Transverse colon (tissue), 4 donors: Measurements from ENCODE around the gene CUZD1. TPM values are rescaled to one million over a fixed set of nuclear protein-coding genes. Genes with fewer than 3 reads are reported as not detected.

Experiments used
- DNase-seq: peaks from one replicate; pipeline ENCODE4 v3.0.0-alpha.2; 2019
- H3K27ac ChIP-seq, 4 donors: fragments of 200-600 bp; sonication (generic); 2 replicates each; pipeline ENCODE4 v1.5.1; 2016 to 2018; ENCODE audit warnings: inconsistent platforms in 4 of 4
- H3K27me3 ChIP-seq: fragments of 200-600 bp; sonication (generic); 2 replicates; pipeline ENCODE4 v1.5.1; 2017; ENCODE audit warnings: inconsistent platforms
- H3K36me3 ChIP-seq, 4 donors: fragments of 200-600 bp; sonication (generic); 2 replicates each; pipeline ENCODE4 v1.5.1; 2017 to 2019; ENCODE audit warnings: inconsistent platforms in 4 of 4
- H3K4me1 ChIP-seq, 4 donors: fragments of 200-600 bp; sonication (generic); 2 replicates each; pipeline ENCODE4 v1.5.1; 2017 to 2020; ENCODE audit warnings: inconsistent platforms in 4 of 4
- H3K4me3 ChIP-seq, 4 donors: fragments of 200-600 bp; sonication (generic); 1 replicate in 1 of 4; 2 replicates in 3 of 4; pipeline versions ENCODE4 v1.5.1 to v1.6.1; 2017 to 2019; ENCODE audit warnings: inconsistent platforms in 4 of 4
- H3K9me3 ChIP-seq, 2 donors: fragments of 200-600 bp; sonication (generic); 2 replicates each; pipeline ENCODE4 v1.5.1; 2017 to 2019; ENCODE audit warnings: inconsistent platforms in 2 of 2
- CTCF ChIP-seq, 5 experiments: fragments of 200-600 bp in 3 of 5; fragments of 450-650 bp in 2 of 5; sonication (generic) in 3 of 5; IDR thresholded peaks; 1 replicate in 2 of 5; 2 replicates in 3 of 5; pipeline ENCODE4 v1.5.1; 2016 to 2017; ENCODE audit warnings: antibody characterized with exemption in 5 of 5, inconsistent platforms in 3 of 5, mild to moderate bottlenecking in 2 of 5, moderate library complexity in 1 of 5
- EP300 ChIP-seq: sonication (generic); formaldehyde crosslinking; IDR thresholded peaks from one replicate; pipeline ENCODE4 v1.6.1; 2017; ENCODE audit warnings: antibody characterized with exemption, low read depth
- POLR2A ChIP-seq: fragments of 450-650 bp; IDR thresholded peaks from one replicate; pipeline ENCODE4 v1.6.1; 2016; ENCODE audit warnings: antibody characterized with exemption, mild to moderate bottlenecking, moderate library complexity
- POLR2AphosphoS5 ChIP-seq, 3 donors: sonication (generic); formaldehyde crosslinking; IDR thresholded peaks; one replicate each; pipeline ENCODE4 v1.6.1; 2016; ENCODE audit warnings: antibody characterized with exemption in 3 of 3
- WGBS, 2 donors: methylation state at CpG; one replicate each; pipeline ENCODE4 v1.1.5; 2018; ENCODE audit warnings: low coverage in 1 of 2; 5-methylcytosine and 5-hydroxymethylcytosine counted together
- in situ Hi-C, 4 donors: fragments of 200-750 bp; cut with MboI; loops; one replicate each; pipeline versions ENCODE4 v1.15.0 to v1.15.1; 2017; ENCODE audit warnings: low sequenced_read_pairs in 3 of 4, low pct_ligation_motif_present in 1 of 4, low pct_unique_long_range_greater_than_20kb in 1 of 4
- intact Hi-C: fragments of 100-400 bp; cut with DNase I; formaldehyde crosslinking; loops from one replicate; pipeline ENCODE4 v1.15.1; 2023; ENCODE audit warnings: low total_unique reads
- total RNA-seq, 4 donors: library from RNA; depleted of rRNA; stranded (reverse); fragments of >200 nt; gene quantifications; one replicate each; pipeline ENCODE4 v1.1.0, GENCODE V29; 2016

Gene CUZD1
- total RNA-seq, 4 donors from 2014 or later = 0.41 to 1.1 TPM; not detected in 2

DNA sequence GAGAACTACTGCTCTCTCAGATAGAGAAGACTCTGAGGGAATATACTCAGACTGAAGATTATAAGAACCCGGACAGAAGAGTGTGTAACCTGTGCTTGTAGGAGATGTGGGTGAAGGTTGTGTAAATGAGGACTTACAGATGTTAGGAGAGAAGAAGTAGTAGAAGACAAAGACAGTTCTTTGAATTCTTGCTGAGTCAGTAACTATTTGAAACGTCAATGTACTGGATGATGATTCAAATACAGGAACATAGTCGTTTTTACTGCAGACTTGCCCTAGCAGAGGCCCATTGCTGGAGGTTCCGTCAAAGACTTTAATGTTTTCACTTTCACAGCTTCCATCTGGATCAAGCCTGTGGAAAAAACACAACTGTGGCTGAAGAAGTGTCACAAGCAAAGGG lies 6.8 kb downstream of the CUZD1 start:
- peaks cover 0 to 3% (median 0%) of the 10 kb centered on the region in 4 donors for H3K36me3 ChIP-seq
- TF ChIP-seq POLR2AphosphoS5 (IDR thresholded peaks at IDR 0.05) = no peak
- TF ChIP-seq POLR2A = no peak
- no peaks in the 10 kb centered on the region for H3K4me1 ChIP-seq
- 74 to 82% methylated on average over 4 of the region's 4 CpGs for WGBS, 2 donors
- H3K27ac ChIP-seq = no peak overlapping the region
- in situ Hi-C loops (no loop called here), intact Hi-C loops (no loop called here)
- no peaks in the 10 kb centered on the region for H3K27me3 ChIP-seq
- no peak overlapping the region for H3K4me3 ChIP-seq
- H3K9me3 ChIP-seq = no peaks in the 10 kb centered on the region
- no peak for DNase-seq

DNA sequence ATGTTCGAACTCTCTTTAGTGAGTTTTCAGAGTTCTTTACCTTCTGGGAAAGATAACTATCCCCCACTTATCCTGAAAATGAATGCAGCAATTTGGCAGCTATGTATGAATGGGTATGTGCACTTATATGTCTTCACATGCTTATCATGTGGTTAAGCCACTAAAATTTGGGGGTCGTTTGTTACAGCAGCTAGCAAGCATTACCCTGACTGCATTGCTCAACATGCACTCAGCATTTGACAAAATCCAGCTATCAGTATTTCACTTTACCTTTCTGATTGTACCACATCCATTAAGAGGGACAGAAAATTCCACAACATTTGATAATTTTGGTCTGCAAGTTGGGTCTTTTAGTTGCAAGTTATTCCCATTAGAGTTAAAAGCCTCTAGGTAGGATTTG lies 9.7 kb downstream of the CUZD1 start:
- no peak overlapping the region for H3K4me3 ChIP-seq
- 75 to 84% methylated on average over 2 of the region's 2 CpGs for WGBS, 2 donors

GRCh38 chr10:122830965-122831353 lies 14.7 kb downstream of the CUZD1 start:
- Histone ChIP-seq H3K27ac (no peak overlapping the region), H3K4me1 (no peaks in the 10 kb centered on the region), H3K4me3 (no peak overlapping the region), H3K9me3 (no peaks in the 10 kb centered on the region), H3K27me3 (peaks cover 4% of the 10 kb centered on the region), H3K36me3 (no peaks in the 10 kb centered on the region)
- intact Hi-C loops = no loop called here
- in situ Hi-C loops = no loop called here
- TF ChIP-seq POLR2A (no peak), POLR2AphosphoS5 (IDR thresholded peaks at IDR 0.05) (no peak), EP300 (no peak), CTCF (IDR thresholded peaks at IDR 0.05) (no peak)
- no peak for DNase-seq
- 92 to 100% methylated on average over 1 of the region's 1 CpG for WGBS, 2 donors

More for the DNA sequence above, 9.7 kb downstream of the CUZD1 start:
- H3K27ac ChIP-seq = no peak overlapping the region
- peaks cover 0 to 3% (median 0%) of the 10 kb centered on the region in 4 donors for H3K36me3 ChIP-seq
- H3K27me3 ChIP-seq = no peaks in the 10 kb centered on the region
- in situ Hi-C loops = no loop called here
- intact Hi-C loops = no loop called here
- DNase-seq = no peak
- TF ChIP-seq EP300 = no peak
- TF ChIP-seq POLR2AphosphoS5 (IDR thresholded peaks at IDR 0.05) = no peak
- no peaks in the 10 kb centered on the region for H3K9me3 ChIP-seq
- no peaks in the 10 kb centered on the region for H3K4me1 ChIP-seq

- no peak for DNase-seq
- Histone ChIP-seq H3K36me3 (no peaks in the 10 kb centered on the region), H3K4me1 (no peaks in the 10 kb centered on the region), H3K27ac (no peak overlapping the region), H3K27me3 (peaks cover 4% of the 10 kb centered on the region), H3K4me3 (no peak overlapping the region), H3K9me3 (no peaks in the 10 kb centered on the region)
- intact Hi-C loops (no loop called here), in situ Hi-C loops (no loop called here)
- no peak for TF ChIP-seq POLR2AphosphoS5 (IDR thresholded peaks at IDR 0.05)
- no peak for TF ChIP-seq POLR2A
- TF ChIP-seq CTCF (IDR thresholded peaks at IDR 0.05) = no peak
- TF ChIP-seq EP300 = no peak
- WGBS, 2 donors = 90 to 95% methylated on average over 4 to 7 of the region's 7 CpGs
These were observed 15.2 kb downstream of the CUZD1 start for GRCh38 chr10:122830273-122830964.

GRCh38 chr10:122829454-122829853 lies 16.2 kb downstream of the CUZD1 start:
- 88% methylated on average over 8 of the region's 8 CpGs; no CpG with 5 or more reads in 1 of the 2 donors for WGBS, 2 donors
- in situ Hi-C loops (no loop called here), intact Hi-C loops (no loop called here)
- no peak overlapping the region for H3K4me3 ChIP-seq
- H3K36me3 ChIP-seq = no peaks in the 10 kb centered on the region
- no peak for DNase-seq
- H3K27ac ChIP-seq = no peak overlapping the region
- peaks cover 8% of the 10 kb centered on the region for H3K27me3 ChIP-seq
- no peaks in the 10 kb centered on the region for H3K9me3 ChIP-seq
- TF ChIP-seq CTCF (IDR thresholded peaks at IDR 0.05) = no peak
- no peak for TF ChIP-seq POLR2AphosphoS5 (IDR thresholded peaks at IDR 0.05)
- TF ChIP-seq POLR2A = no peak
- no peak for TF ChIP-seq EP300
- no peaks in the 10 kb centered on the region for H3K4me1 ChIP-seq
